Hepatocyte (in vitro differentiated cells): ENCODE results near the gene MED16. TPM values are rescaled to one million over a fixed set of nuclear protein-coding genes. Genes with fewer than 3 reads are reported as not detected.

Experiments
- DNase-seq: peaks from one replicate; pipeline ENCODE4 v3.0.0-alpha.2; 2016; ENCODE audit warnings: low spot score
- H2AFZ ChIP-seq: fragments of 200-600 bp; sonication (generic); 2 replicates; pipeline ENCODE4 v1.6.0; 2016; ENCODE audit warnings: antibody characterized with exemption, mild to moderate bottlenecking
- H3K27ac ChIP-seq: fragments of 200-600 bp; sonication (generic); 2 replicates; pipeline ENCODE4 v1.5.1; 2016; ENCODE audit warnings: mild to moderate bottlenecking
- H3K27me3 ChIP-seq: fragments of 200-600 bp; sonication (generic); 2 replicates; pipeline ENCODE4 v1.6.1; 2016
- H3K36me3 ChIP-seq: fragments of 200-600 bp; sonication (generic); replicated peaks from 2 replicates; pipeline ENCODE4 v1.5.1; 2016; ENCODE audit warnings: low read depth; ENCODE audit not compliant: insufficient read depth
- H3K4me1 ChIP-seq: fragments of 200-600 bp; sonication (generic); 2 replicates; pipeline ENCODE4 v1.5.1; 2016; ENCODE audit warnings: mild to moderate bottlenecking, moderate library complexity; ENCODE audit not compliant: insufficient read depth
- H3K4me2 ChIP-seq: fragments of 200-600 bp; sonication (generic); 2 replicates; pipeline ENCODE4 v1.6.0; 2016
- H3K4me3 ChIP-seq: fragments of 200-600 bp; sonication (generic); 2 replicates; pipeline ENCODE4 v1.5.1; 2016; ENCODE audit warnings: mild to moderate bottlenecking
- H3K79me2 ChIP-seq: fragments of 200-600 bp; sonication (generic); 2 replicates; pipeline ENCODE4 v1.6.0; 2017; ENCODE audit warnings: mild to moderate bottlenecking
- H3K9me2 ChIP-seq: fragments of 200-600 bp; sonication (generic); replicated peaks from 2 replicates; pipeline ENCODE4 v1.6.0; 2017; ENCODE audit warnings: mild to moderate bottlenecking; ENCODE audit not compliant: insufficient read depth
- H3K9me3 ChIP-seq: fragments of 200-600 bp; sonication (generic); 2 replicates; pipeline ENCODE4 v1.5.1; 2016; ENCODE audit warnings: low read depth, mild to moderate bottlenecking
- H4K20me1 ChIP-seq: fragments of 200-600 bp; sonication (generic); 2 replicates; pipeline ENCODE4 v1.6.0; 2016; ENCODE audit warnings: mild to moderate bottlenecking; ENCODE audit not compliant: insufficient read depth, poor library complexity, severe bottlenecking
- EZH2 ChIP-seq: fragments of 200-600 bp; sonication (generic); IDR thresholded peaks from 2 replicates; pipeline ENCODE4 v1.6.1; 2016; ENCODE audit warnings: antibody characterized with exemption, mild to moderate bottlenecking, borderline replicate concordance
- EZH2phosphoT487 ChIP-seq: fragments of 200-600 bp; sonication (generic); IDR thresholded peaks from one replicate; pipeline ENCODE4 v1.6.1; 2018; ENCODE audit warnings: antibody characterized with exemption, mild to moderate bottlenecking, low read depth, moderate library complexity; ENCODE audit not compliant: unreplicated experiment, severe bottlenecking
- WGBS: methylation state at CpG from one replicate; pipeline ENCODE4 v1.1.6; 2016; ENCODE audit warnings: low lambda C conversion rate; ENCODE audit errors: missing lambda C conversion rate; 5-methylcytosine and 5-hydroxymethylcytosine counted together
- polyA plus RNA-seq: library from polyadenylated mRNA; unstranded; fragments of >200 nt; fragmentation: Nextera tagmentation; extraction: Ambion mirVana; gene quantifications from 2 replicates; pipeline ENCODE4 v1.2.1, GENCODE V29; 2016
- total RNA-seq: library from RNA; depleted of rRNA; stranded (reverse); fragments of >200 nt; gene quantifications from 2 replicates; pipeline ENCODE4 v1.2.3, GENCODE V29; 2014
- TF ChIP-seq, protein P1 (sequence below): fragments of 200-600 bp; sonication (generic); IDR thresholded peaks from 2 replicates; pipeline ENCODE4 v1.5.1; 2016; ENCODE audit warnings: antibody characterized with exemption, mild to moderate bottlenecking; ENCODE audit not compliant: poor library complexity

Gene MED16
- total and polyA plus RNA-seq, 2 experiments from 2014 or later, result 32.1 to 80.9 TPM

DNA sequence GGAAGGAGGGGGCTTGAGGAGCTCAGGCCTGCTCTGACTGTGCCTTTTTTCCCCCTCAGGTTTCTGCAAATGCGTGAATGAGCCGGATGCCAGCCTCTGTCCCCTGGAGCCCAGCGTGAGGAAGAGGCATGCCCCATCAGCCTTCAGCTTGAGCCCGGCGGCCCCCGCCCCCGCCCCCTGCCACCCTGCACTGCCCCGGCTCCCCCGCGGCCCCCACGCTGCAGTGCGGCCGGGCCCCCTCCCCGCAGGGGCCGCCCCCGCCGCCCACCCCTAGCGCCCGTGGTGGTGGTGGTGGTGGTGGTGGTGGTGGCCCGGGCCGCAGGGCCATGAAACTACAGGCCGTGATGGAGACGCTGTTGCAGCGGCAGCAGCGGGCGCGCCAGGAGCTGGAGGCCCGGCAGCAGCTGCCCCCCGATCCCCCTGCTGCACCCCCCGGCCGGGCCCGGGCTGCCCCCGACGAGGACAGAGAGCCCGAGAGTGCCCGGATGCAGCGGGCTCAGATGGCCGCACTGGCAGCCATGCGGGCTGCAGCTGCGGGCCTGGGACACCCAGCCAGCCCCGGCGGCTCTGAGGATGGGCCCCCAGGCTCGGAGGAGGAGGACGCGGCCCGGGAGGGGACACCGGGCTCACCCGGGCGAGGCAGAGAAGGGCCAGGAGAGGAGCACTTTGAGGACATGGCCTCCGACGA, 36.4 kb upstream of the MED16 start:
- Histone ChIP-seq H2AFZ (no peak overlapping the region), H3K27ac (no peak overlapping the region), H3K4me2 (peak overlapping the region; percentile 98), H3K9me3 (no peaks in the 10 kb centered on the region), H3K79me2 (peaks cover 91% of the 10 kb centered on the region), H3K9me2 (no peaks in the 10 kb centered on the region), H3K4me3 (no peak overlapping the region), H3K27me3 (no peaks in the 10 kb centered on the region), H3K36me3 (no peaks in the 10 kb centered on the region), H4K20me1 (peaks cover 59% of the 10 kb centered on the region), H3K4me1 (peaks cover 31% of the 10 kb centered on the region)
- DNase-seq, result no peak
- TF ChIP-seq, protein P1, sequence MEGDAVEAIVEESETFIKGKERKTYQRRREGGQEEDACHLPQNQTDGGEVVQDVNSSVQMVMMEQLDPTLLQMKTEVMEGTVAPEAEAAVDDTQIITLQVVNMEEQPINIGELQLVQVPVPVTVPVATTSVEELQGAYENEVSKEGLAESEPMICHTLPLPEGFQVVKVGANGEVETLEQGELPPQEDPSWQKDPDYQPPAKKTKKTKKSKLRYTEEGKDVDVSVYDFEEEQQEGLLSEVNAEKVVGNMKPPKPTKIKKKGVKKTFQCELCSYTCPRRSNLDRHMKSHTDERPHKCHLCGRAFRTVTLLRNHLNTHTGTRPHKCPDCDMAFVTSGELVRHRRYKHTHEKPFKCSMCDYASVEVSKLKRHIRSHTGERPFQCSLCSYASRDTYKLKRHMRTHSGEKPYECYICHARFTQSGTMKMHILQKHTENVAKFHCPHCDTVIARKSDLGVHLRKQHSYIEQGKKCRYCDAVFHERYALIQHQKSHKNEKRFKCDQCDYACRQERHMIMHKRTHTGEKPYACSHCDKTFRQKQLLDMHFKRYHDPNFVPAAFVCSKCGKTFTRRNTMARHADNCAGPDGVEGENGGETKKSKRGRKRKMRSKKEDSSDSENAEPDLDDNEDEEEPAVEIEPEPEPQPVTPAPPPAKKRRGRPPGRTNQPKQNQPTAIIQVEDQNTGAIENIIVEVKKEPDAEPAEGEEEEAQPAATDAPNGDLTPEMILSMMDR, result no peak
- TF ChIP-seq EZH2phosphoT487 (no peak), EZH2 (no peak)
- WGBS, result 100% methylated on average over 1 of the region's 51 CpGs

DNA sequence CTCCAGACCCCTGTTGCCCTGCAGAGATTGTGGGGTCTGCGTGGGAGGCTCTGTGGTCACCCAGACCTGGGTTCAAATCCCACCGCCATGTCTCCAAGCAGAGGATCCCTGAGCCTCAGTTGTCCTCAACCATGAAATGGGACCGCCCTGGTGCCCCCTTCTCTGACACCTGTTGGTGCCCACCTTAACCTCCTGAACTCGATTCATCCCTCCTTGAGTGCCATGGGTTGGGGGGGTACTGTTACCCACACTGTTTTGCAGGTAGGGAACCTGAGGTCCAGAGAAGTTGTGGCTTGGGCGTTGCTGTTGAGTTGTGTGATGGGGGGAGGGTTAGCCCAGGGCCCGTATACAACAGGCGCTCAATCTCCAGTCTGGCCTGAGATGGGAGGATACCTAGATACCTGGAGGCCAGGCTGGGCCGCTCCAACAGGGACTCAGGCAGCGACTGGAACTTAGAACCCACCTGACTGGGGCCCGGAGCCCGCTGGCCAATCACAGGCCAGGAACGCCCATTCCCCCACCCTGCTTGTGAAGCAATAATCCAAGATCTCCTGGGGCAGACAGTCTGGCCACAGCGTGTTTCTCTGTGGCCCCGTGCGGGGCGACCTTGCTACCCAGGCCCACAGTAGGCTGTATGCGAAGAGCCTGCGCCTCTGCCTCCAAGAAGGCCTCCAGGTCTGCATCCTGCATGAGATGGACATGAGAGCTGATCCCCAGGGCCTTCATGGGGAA, 35.6 kb upstream of the MED16 start:
- H3K9me3 ChIP-seq, result no peaks in the 10 kb centered on the region
- H3K79me2 ChIP-seq, result peaks cover 91% of the 10 kb centered on the region
- no peak overlapping the region for H2AFZ ChIP-seq
- H3K4me2 ChIP-seq, result peak overlapping the region; percentile 98
- no peaks in the 10 kb centered on the region for H3K36me3 ChIP-seq
- peak; percentile 86 for DNase-seq
- WGBS, result 81% methylated on average over 18 of the region's 18 CpGs
- TF ChIP-seq, protein P1, result no peak
- no peak for TF ChIP-seq EZH2
- TF ChIP-seq EZH2phosphoT487, result no peak
- H3K27ac ChIP-seq, result peak overlapping the region; percentile 96
- peaks cover 26% of the 10 kb centered on the region for H3K4me1 ChIP-seq
- no peaks in the 10 kb centered on the region for H3K9me2 ChIP-seq
- H3K27me3 ChIP-seq, result no peaks in the 10 kb centered on the region
- peaks cover 52% of the 10 kb centered on the region for H4K20me1 ChIP-seq
- peak overlapping the region; percentile 70 for H3K4me3 ChIP-seq

DNA sequence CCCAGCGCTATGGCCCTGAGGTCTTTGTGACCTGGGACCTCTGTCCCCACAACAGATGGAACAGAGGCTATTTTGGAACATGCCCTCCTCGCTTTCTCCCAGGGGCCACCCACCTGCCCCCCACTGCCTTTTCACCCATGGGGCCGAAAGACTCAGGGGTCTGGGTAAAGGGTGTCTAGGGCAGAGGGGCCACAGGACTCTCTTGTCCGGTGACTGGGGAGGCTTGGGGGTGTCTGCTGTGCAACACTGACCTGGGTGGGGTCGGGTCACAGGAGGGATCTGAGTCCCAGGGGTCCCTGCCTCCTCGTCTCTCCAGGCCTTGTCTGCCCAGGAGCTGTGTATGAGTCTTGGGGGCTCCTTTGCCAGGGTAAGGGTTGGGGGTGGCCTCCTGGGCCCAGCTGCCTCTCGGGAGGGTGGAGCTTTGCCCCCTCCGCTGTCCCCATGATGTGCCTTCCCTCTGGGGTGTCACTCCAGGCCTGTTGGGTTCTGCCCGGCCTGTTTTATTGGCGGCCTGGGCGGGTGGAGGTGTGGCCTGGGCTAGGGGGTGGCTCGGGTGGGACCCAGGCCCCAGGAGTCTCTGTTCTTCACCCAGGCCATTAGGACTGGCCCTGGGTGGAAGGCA, 34.9 kb upstream of the MED16 start:
- Histone ChIP-seq H3K9me3 (no peaks in the 10 kb centered on the region), H3K4me2 (peak overlapping the region; percentile 98), H3K27me3 (no peaks in the 10 kb centered on the region), H3K4me3 (peak overlapping the region; percentile 70), H3K27ac (peak overlapping the region; percentile 96), H3K4me1 (peaks cover 21% of the 10 kb centered on the region), H4K20me1 (peaks cover 44% of the 10 kb centered on the region), H3K36me3 (no peaks in the 10 kb centered on the region), H3K9me2 (no peaks in the 10 kb centered on the region), H3K79me2 (peaks cover 83% of the 10 kb centered on the region), H2AFZ (no peak overlapping the region)
- TF ChIP-seq EZH2 (no peak), EZH2phosphoT487 (no peak)
- TF ChIP-seq, protein P1, result no peak
- WGBS, result 35% methylated on average over 7 of the region's 12 CpGs
- peak; percentile 77 for DNase-seq
